Pericardium fibroblast (primary cell): ENCODE data around the gene GRAMD2B. TPM values are rescaled to one million over a fixed set of nuclear protein-coding genes. Genes with fewer than 3 reads are reported as not detected.

Experiments
- total RNA-seq: library from RNA; depleted of rRNA; stranded (reverse); fragments of >200 nt; gene quantifications from 2 replicates; pipeline ENCODE4 v1.2.3, GENCODE V29; 2015

Gene GRAMD2B, protein sequence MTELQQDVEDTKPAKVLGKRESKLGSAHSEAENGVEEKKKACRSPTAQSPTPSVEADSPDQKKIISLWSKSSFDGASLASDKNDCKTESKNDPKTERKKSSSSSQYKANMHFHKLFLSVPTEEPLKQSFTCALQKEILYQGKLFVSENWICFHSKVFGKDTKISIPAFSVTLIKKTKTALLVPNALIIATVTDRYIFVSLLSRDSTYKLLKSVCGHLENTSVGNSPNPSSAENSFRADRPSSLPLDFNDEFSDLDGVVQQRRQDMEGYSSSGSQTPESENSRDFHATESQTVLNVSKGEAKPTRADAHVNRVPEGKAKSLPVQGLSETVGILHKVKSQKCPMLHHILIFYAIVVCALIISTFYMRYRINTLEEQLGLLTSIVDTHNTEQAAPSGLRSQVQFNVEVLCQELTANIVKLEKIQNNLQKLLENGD
- total RNA-seq = 4.3 and 12.8 TPM in 2 replicates

DNA sequence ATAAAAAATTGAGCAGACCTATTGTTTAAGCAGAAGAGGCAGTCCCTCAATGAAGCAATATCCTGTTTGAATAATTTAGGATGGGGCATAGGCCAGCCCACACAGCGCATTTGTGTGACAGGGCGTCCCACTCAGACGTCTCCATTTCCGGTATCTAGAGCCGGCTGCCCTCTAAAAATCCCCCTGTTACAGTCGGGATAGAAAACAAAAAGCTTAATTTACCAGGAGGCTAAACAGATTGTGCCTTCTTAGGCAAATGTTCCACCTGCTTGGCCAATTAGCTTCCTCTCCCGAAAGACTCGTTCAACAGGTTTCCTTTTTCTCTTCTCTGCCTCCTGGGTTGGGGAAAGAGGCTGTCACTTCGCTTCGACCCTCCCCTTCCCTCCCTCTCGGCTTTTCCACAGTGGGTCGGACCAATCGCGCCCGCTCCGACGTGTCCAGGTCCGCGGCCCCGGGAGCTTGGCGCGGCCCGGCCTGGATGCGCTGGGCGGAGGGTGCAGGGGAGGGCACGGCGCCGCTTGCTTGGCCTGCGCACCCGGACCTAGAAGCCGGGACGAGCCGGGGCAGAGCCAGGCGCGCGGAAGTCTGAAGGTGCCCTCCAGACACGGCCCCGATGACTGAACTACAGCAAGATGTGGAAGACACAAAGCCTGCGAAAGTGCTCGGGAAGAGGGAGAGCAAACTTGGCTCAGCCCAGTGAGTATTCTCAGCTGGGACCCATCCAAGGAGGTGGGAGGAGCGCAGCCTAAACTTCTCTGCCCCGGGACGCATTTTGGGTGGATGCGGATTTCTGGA is at the start of gene GRAMD2B:
Gene GRAMD2B, plus strand, starts transcription at position 416 of the 795 bp plus-strand sequence. Its CDS starts 198 bp downstream, at position 614.

Other genes starting within 250 kb of the GRAMD2B start
- 18.2 and 24.3 TPM in 2 replicates for gene ALDH7A1, start 171.8 kb downstream of the GRAMD2B start, total RNA-seq
- gene PHAX, start 177.5 kb downstream of the GRAMD2B start, total RNA-seq = 24.9 and 29.4 TPM in 2 replicates